ENCODE data around the gene SDK1.

DNA sequence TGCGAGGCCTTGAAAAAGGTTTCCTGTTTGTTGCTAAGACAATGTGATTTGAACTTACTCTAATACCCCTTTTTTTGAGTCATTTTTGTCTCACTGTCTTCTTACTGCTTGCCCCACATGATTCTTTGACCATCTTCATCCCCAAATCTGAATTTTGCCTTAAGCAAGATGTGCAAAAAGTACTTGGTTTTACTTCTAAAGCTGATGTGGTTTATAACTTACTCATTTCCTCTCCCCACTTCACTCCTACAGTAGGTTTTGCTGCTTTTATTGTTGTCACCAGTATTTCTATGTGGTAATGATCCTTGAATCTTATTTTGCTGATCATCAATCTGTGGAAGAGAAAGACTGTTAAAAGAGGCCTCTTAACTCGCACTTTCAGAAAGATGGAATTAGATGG lies 396.4 kb downstream of the SDK1 start:
- TF ChIP-seq POLR2AphosphoS5 (IDR thresholded peaks at IDR 0.05), result no peak
- no peak for TF ChIP-seq POLR2A (IDR thresholded peaks at IDR 0.05)
- TF ChIP-seq CTCF (IDR thresholded peaks at IDR 0.05), result no peak
- no peak for TF ChIP-seq EP300 (IDR thresholded peaks at IDR 0.05)
